Epithelial cell of esophagus (primary cell): Measurements from ENCODE around the gene SPAG9.

Experiments
- DNase-seq: peaks from one replicate; pipeline ENCODE4 v3.0.0; 2010; ENCODE audit warnings: low read depth
- H3K4me3 ChIP-seq: 2 replicates; pipeline ENCODE4 v1.5.1; 2011; ENCODE audit warnings: mild to moderate bottlenecking, low read length, control low read depth
- TF ChIP-seq, protein P1 (sequence below): IDR thresholded peaks from 2 replicates; pipeline ENCODE4 v1.5.1; 2011; ENCODE audit warnings: low read depth, mild to moderate bottlenecking, low read length, control low read depth, inconsistent platforms; ENCODE audit not compliant: insufficient read depth; ENCODE audit errors: missing control alignments

Gene SPAG9

DNA sequence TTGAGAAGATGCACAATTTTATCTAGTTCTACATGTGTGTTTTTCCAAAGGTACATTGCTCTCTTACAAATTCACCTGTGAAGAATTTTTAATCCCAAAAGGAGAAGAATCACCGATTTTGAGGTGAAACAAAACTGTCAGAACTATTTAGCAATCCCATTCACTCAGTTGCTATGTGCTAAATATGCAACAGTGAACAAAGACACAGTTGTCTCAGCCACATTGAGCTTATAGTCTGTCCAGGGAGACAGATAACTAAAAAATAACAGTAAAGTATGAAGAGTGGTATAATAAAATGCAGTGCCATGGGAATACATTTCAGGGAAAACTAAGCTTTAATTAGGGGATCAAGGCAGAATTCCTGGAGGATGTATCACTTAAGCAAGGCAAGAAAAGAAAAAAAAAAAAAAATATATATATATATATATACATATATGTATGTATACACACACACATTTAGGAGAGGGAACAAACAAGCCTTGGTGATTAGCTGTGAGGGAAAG is 110.4 kb downstream of the SPAG9 start:
- H3K4me3 ChIP-seq = no peak overlapping the region
- TF ChIP-seq, protein P1, sequence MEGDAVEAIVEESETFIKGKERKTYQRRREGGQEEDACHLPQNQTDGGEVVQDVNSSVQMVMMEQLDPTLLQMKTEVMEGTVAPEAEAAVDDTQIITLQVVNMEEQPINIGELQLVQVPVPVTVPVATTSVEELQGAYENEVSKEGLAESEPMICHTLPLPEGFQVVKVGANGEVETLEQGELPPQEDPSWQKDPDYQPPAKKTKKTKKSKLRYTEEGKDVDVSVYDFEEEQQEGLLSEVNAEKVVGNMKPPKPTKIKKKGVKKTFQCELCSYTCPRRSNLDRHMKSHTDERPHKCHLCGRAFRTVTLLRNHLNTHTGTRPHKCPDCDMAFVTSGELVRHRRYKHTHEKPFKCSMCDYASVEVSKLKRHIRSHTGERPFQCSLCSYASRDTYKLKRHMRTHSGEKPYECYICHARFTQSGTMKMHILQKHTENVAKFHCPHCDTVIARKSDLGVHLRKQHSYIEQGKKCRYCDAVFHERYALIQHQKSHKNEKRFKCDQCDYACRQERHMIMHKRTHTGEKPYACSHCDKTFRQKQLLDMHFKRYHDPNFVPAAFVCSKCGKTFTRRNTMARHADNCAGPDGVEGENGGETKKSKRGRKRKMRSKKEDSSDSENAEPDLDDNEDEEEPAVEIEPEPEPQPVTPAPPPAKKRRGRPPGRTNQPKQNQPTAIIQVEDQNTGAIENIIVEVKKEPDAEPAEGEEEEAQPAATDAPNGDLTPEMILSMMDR = no peak
- no peak for DNase-seq

DNA sequence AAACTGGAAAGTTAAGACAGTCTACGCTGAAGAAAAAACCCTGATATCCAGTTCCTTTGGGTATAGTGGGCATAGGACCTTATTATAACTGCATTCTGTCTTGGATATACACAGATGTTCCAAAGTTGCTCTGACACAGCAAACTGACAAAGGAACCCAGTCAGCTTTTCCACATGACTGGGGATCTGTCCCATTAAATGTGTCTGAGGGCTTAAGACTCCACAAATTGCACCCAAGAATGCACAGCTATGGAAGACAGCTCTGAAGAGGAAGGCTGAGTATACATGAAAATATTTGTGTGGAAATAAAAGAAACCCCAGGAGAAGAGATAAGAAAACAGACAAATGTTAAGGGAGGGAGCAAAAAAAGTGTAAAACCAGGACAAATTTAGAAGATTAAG is 114.1 kb downstream of the SPAG9 start:
- TF ChIP-seq, protein P1 = no peak
- H3K4me3 ChIP-seq = no peak overlapping the region
- DNase-seq = no peak

DNA sequence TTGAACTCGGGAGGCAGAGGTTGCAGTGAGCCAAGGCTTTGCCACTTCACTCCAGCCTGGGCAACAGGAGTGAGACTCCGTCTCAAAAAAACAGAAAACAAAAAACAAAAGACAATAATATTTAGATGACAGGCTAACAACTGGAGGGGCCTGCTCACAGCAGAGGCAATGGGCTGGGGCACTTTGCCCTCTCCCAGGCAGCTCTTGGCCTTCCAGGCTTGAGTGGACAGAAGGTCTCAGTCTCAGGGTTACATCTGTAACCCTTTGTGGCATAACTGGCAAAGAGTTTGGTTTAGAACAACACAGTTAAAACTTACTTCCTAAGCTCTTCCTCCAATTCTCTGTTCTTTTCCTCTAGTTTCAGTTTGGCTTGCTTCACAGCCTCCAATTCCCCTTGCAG is 114.9 kb downstream of the SPAG9 start:
- TF ChIP-seq, protein P1 = no peak
- no peak overlapping the region for H3K4me3 ChIP-seq
- no peak for DNase-seq

DNA sequence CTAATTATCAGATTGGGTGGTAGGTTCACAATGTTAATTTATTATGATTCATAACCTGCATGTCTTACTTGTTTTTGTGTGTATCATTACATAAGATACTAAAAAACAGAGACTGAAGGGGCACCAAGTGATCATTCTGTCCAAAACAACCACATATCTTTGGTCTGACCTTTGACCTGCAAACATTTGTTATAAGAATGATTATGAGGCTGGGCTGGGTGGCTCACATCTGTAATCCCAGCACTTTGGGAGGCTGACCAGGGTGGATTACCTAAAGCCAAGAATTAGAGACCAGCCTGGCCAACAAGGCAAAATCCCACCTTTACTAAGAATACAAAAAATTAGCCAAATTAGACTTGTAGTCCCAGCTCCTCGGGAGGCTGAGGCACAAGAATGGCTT is 116.4 kb downstream of the SPAG9 start:
- no peak for DNase-seq
- TF ChIP-seq, protein P1 = no peak
- H3K4me3 ChIP-seq = no peak overlapping the region

DNA sequence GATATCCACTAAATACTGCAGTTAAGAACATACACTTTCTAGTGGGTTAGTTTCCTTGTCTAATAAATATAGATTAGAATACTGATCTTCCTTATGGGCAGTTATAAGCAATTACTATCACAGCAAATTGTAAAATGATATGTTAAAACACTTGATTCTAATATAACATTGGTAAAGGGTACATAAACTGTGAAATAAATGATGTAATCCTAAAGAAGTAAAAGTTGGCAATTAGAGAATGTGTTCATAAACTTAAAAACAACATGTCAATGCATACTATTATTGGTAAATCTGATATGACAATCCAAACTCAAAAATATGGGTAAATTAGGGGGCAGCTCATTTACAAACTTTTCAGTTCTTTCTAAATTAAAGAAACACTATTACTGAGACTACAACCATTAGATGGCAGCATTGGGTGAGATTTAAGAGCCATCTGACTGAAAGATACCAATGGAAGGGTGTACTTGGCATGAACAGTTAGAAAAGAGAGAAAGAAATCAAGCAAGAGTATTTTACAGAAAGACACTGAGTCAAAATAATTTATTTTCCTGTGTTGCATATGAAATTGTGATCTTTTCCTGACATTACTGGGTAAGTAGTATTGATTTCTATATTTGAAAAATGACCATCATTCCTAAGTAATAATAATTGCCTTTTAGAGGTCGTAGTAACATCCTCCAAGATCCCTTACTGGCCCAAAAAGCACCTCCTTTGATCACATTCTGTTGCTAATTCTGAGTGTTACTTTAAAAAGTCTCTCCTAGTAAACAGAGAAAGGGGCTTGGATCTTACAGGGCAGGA is 119.6 kb downstream of the SPAG9 start:
- peak; percentile 67 for DNase-seq
- H3K4me3 ChIP-seq = no peak overlapping the region
- TF ChIP-seq, protein P1 = peak; percentile 43

DNA sequence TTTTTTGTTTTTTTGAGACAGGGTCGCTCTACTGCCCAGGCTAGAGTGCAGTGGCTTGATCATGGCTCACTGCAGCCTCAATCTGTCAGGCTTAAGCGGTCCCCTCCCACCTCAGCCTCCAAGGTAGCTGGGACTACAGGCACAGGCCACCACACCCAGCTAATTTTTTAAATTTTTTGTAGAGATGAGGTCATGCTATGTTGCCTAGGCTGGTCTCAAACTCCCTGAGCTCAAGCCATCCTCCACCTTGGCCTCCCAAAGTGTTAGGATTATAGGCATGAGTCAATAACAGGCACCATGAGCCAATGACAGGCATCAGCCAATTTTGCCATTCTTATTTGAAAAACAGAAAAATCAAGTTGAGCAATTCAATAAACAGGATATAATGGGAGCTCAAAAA is 125.0 kb downstream of the SPAG9 start:
- H3K4me3 ChIP-seq = no peak overlapping the region
- TF ChIP-seq, protein P1 = no peak
- peak; percentile 2 for DNase-seq

DNA sequence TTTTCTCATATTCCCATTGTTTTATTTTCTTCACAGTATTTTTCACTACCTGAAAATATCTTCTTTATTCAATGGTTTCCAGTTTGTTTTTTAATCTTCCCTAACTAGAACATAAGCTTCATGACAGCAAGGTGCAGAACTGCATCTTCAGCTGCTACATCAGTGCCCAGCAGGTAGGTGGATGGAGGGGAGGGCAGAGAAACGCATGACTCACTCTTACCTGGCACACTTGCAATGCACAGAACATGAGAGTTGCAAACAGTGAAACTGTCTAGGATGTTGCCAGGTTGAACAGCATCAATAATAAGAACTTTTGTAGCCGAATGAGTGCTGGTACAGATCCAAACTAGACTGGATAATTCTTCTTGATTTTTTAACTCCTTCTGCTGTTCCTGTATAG is 127.1 kb downstream of the SPAG9 start:
- H3K4me3 ChIP-seq = no peak overlapping the region
- TF ChIP-seq, protein P1 = no peak
- DNase-seq = peak; percentile 65
